Psoas muscle (tissue), 8 donors: ENCODE results near the gene PPP2R5E. TPM values are rescaled to one million over a fixed set of nuclear protein-coding genes. Genes with fewer than 3 reads are reported as not detected.

Experiments used
- ATAC-seq, 4 donors: fragments of 200-7000 bp; cut with Tn5 transposase; one replicate each; pipeline ENCODE4 v1.9.1; 2020; ENCODE audit warnings: moderate library complexity in 3 of 4, mild to moderate bottlenecking in 2 of 4
- DNase-seq, 2 donors: peaks; one replicate each; pipeline ENCODE4 v3.0.0-alpha.2; 2020
- H3K27ac ChIP-seq: fragments of 200-600 bp; one replicate; pipeline ENCODE4 v1.8.0; 2022
- H3K27me3 ChIP-seq, 3 donors: fragments of 200-600 bp in 1 of 3; one replicate each; pipeline versions ENCODE4 v1.6.1 to v1.8.0; 2013 to 2022; ENCODE audit warnings: low read length in 2 of 3, mild to moderate bottlenecking in 2 of 3, moderate library complexity in 1 of 3; ENCODE audit not compliant: insufficient read depth in 3 of 3
- H3K36me3 ChIP-seq, 2 donors: fragments of 200-600 bp in 1 of 2; one replicate each; pipeline versions ENCODE4 v1.6.1 to v1.8.0; 2013 to 2022; ENCODE audit warnings: low read depth in 1 of 2, mild to moderate bottlenecking in 1 of 2, moderate library complexity in 1 of 2; ENCODE audit not compliant: insufficient read depth in 1 of 2
- H3K4me1 ChIP-seq: fragments of 200-600 bp; one replicate; pipeline ENCODE4 v1.8.0; 2022
- H3K4me3 ChIP-seq: fragments of 200-600 bp; one replicate; pipeline ENCODE4 v1.8.0; 2022; ENCODE audit warnings: mild to moderate bottlenecking
- H3K9me3 ChIP-seq: fragments of 200-600 bp; one replicate; pipeline ENCODE4 v1.8.0; 2022
- WGBS, 3 donors: extraction: QIAGEN DNeasy Blood & Tissue Kit; methylation state at CpG; one replicate each; pipeline versions ENCODE4 v1.1.6 to v1.1.7; 2013; 5-methylcytosine and 5-hydroxymethylcytosine counted together
- intact Hi-C, 2 donors: fragments of 100-400 bp; cut with DNase I; formaldehyde crosslinking; loops; one replicate each; pipeline versions ENCODE4 v1.11.0 to v1.14.2; 2022
- polyA plus RNA-seq, 3 donors: library from polyadenylated mRNA; stranded (reverse); fragments of 200-250 nt; gene quantifications; one replicate each; pipeline ENCODE4 v1.2.3, GENCODE V29; 2013
- total RNA-seq, 4 donors: library from RNA; stranded (reverse); fragmentation: NEBNext Ultra II Directional in 2 of 4; extraction: Animal tissue kit (Norgen Biotek cat#: 25700) in 2 of 4; gene quantifications; one replicate each; pipeline versions ENCODE4 v1.2.1 to v1.2.4, GENCODE V29; 2021 to 2023
- TF ChIP-seq, protein P1 (sequence below): fragments of 200-600 bp; IDR thresholded peaks from one replicate; pipeline ENCODE4 v1.8.0; 2022; ENCODE audit warnings: antibody characterized with exemption
- donor health status: healthy with polysubstance abuse.
- donor health status: DM: no; HTN: no; CAD: no; lungs with moderate emphysema.
- donor health status: Bipolar disorder and iron deficiency.
- donor health status: healthy.
- donor health status: DM: yes; HTN: yes; CAD: no.
- donor health status: DM: no; HTN: no; CAD: no.
- donor health status: DM: no; HTN: no; CAD: no.
- donor health status: DM: yes; HTN: yes; CAD: no.

PPP2R5E gene
- total and polyA plus RNA-seq, 7 donors, result 10.8 to 35.0 (median 29.3) TPM

DNA sequence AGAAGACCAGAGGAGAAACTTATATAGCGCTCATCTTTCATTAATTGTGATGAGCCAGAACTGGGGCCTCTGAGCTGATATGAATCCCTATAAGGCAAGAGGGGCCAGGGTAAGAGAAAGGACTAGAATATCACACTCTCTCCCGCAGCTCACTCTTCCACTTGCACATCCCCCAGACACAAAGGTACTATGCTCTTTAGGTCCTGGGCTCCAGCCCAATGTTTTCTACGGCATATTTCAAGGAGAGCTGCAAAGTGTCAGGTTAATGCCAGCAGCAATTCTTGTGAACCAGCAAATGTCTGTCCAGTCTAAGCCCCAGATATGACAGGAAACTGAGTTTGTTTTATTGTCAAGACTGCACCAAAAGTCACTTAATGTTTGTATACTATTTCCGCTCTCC, 29.4 kb downstream of the PPP2R5E start:
- TF ChIP-seq, protein P1, sequence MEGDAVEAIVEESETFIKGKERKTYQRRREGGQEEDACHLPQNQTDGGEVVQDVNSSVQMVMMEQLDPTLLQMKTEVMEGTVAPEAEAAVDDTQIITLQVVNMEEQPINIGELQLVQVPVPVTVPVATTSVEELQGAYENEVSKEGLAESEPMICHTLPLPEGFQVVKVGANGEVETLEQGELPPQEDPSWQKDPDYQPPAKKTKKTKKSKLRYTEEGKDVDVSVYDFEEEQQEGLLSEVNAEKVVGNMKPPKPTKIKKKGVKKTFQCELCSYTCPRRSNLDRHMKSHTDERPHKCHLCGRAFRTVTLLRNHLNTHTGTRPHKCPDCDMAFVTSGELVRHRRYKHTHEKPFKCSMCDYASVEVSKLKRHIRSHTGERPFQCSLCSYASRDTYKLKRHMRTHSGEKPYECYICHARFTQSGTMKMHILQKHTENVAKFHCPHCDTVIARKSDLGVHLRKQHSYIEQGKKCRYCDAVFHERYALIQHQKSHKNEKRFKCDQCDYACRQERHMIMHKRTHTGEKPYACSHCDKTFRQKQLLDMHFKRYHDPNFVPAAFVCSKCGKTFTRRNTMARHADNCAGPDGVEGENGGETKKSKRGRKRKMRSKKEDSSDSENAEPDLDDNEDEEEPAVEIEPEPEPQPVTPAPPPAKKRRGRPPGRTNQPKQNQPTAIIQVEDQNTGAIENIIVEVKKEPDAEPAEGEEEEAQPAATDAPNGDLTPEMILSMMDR, result no peak
- DNase-seq (no peak), ATAC-seq (no peak)
- Histone ChIP-seq H3K4me3 (no peak overlapping the region), H3K36me3 (no peaks in the 10 kb centered on the region), H3K27me3 (no peaks in the 10 kb centered on the region), H3K9me3 (no peaks in the 10 kb centered on the region), H3K4me1 (peaks cover 22% of the 10 kb centered on the region), H3K27ac (no peak overlapping the region)
- intact Hi-C loops, result loop anchor here in 1 of 2 donors (10.0 kb wide), 1 partner anchor 109 kb away; no protein-coding TSS in a partner anchor
- WGBS, 3 donors, result 55 to 75% (median 64%) methylated on average over 4 of the region's 4 CpGs

GRCh38 chr14:63512861-63513260, 30.3 kb downstream of the PPP2R5E start:
- TF ChIP-seq, protein P1, result no peak
- H3K4me3 ChIP-seq, result no peak overlapping the region
- no peaks in the 10 kb centered on the region for H3K27me3 ChIP-seq
- no peak overlapping the region for H3K27ac ChIP-seq
- no peaks in the 10 kb centered on the region for H3K36me3 ChIP-seq
- no peak for ATAC-seq
- no peaks in the 10 kb centered on the region for H3K9me3 ChIP-seq
- no peak for DNase-seq
- intact Hi-C loops, result loop anchor here in 1 of 2 donors (10.0 kb wide), 1 partner anchor 108 kb away; no protein-coding TSS in a partner anchor
- peaks cover 22% of the 10 kb centered on the region for H3K4me1 ChIP-seq

- H3K4me3 ChIP-seq, result no peak overlapping the region
- DNase-seq (no peak), ATAC-seq (no peak)
- H3K36me3 ChIP-seq, result no peaks in the 10 kb centered on the region
- H3K9me3 ChIP-seq, result no peaks in the 10 kb centered on the region
- intact Hi-C loops, result loop anchor here in 1 of 2 donors (10.0 kb wide), 1 partner anchor 106 kb away; no protein-coding TSS in a partner anchor
- no peaks in the 10 kb centered on the region for H3K27me3 ChIP-seq
- H3K27ac ChIP-seq, result no peak overlapping the region
- H3K4me1 ChIP-seq, result peaks cover 22% of the 10 kb centered on the region
- 85 to 95% (median 89%) methylated on average over 5 of the region's 5 CpGs for WGBS, 3 donors
- TF ChIP-seq, protein P1, result no peak
Measured at GRCh38 chr14:63510538-63510937, 32.6 kb downstream of the PPP2R5E start.

GRCh38 chr14:63508033-63508432, 35.1 kb downstream of the PPP2R5E start:
- DNase-seq, result no peak
- no peaks in the 10 kb centered on the region for H3K9me3 ChIP-seq
- no peak overlapping the region for H3K4me3 ChIP-seq
- ATAC-seq, result no peak
- peaks cover 4% of the 10 kb centered on the region for H3K4me1 ChIP-seq
- H3K27ac ChIP-seq, result no peak overlapping the region
- intact Hi-C loops, result no loop called here
- no peaks in the 10 kb centered on the region for H3K36me3 ChIP-seq
- WGBS, 3 donors, result 82 to 90% (median 88%) methylated on average over 5 of the region's 5 CpGs
- H3K27me3 ChIP-seq, result no peaks in the 10 kb centered on the region
- TF ChIP-seq, protein P1, result no peak

GRCh38 chr14:63504648-63505047, 38.5 kb downstream of the PPP2R5E start:
- TF ChIP-seq, protein P1, result no peak
- H3K9me3 ChIP-seq, result no peaks in the 10 kb centered on the region
- 83 to 91% (median 88%) methylated on average over 1 of the region's 1 CpG for WGBS, 3 donors
- H3K27me3 ChIP-seq, result no peaks in the 10 kb centered on the region
- no peak overlapping the region for H3K4me3 ChIP-seq
- H3K36me3 ChIP-seq, result no peaks in the 10 kb centered on the region
- intact Hi-C loops, result no loop called here
- no peak for DNase-seq
- H3K4me1 ChIP-seq, result peaks cover 4% of the 10 kb centered on the region
- no peak for ATAC-seq
- no peak overlapping the region for H3K27ac ChIP-seq
